ENCODE measurements around the gene GPC6.
"Not testable (repeated sequence)": the region's sequence is repeated elsewhere in the genome, so short reads cannot be mapped to it uniquely, and the experiment has no call there.

Gene GPC6

GRCh38 chr13:93318534-93319254, 92.1 kb downstream of the GPC6 start:
- no peak for DNase-seq (ENCODE audit: low read depth in 2 of 2)

- no peak for DNase-seq (ENCODE audit: low read depth in 2 of 2)
Measured at GRCh38 chr13:93320942-93321341, 94.3 kb downstream of the GPC6 start.

GRCh38 chr13:93323880-93324279, 97.3 kb downstream of the GPC6 start:
- DNase-seq (ENCODE audit: low read depth in 2 of 2): not testable (repeated sequence)

GRCh38 chr13:93325303-93326233, 99.0 kb downstream of the GPC6 start:
- no peak for DNase-seq (ENCODE audit: low read depth in 2 of 2)

GRCh38 chr13:93326234-93326811, 99.7 kb downstream of the GPC6 start:
- DNase-seq (ENCODE audit: low read depth in 2 of 2): no peak

- no peak for DNase-seq (ENCODE audit: low read depth in 2 of 2)
Measured at GRCh38 chr13:93328943-93329342, 102.3 kb downstream of the GPC6 start.

- no peak for DNase-seq (ENCODE audit: low read depth in 2 of 2)
Measured at GRCh38 chr13:93336728-93337127, 110.1 kb downstream of the GPC6 start.

GRCh38 chr13:93338030-93338429, 111.4 kb downstream of the GPC6 start:
- no peak for DNase-seq (ENCODE audit: low read depth in 2 of 2)

- no peak for DNase-seq (ENCODE audit: low read depth in 2 of 2)
Measured at GRCh38 chr13:93338906-93339305, 112.3 kb downstream of the GPC6 start.

- DNase-seq (ENCODE audit: low read depth in 2 of 2): no peak
Measured at GRCh38 chr13:93339550-93339949, 112.9 kb downstream of the GPC6 start.

- DNase-seq (ENCODE audit: low read depth in 2 of 2): no peak
Measured at GRCh38 chr13:93341517-93341916, 114.9 kb downstream of the GPC6 start.

- DNase-seq (ENCODE audit: low read depth in 2 of 2): no peak
Measured at GRCh38 chr13:93343097-93343496, 116.5 kb downstream of the GPC6 start.

- no peak for DNase-seq (ENCODE audit: low read depth in 2 of 2)
Measured at GRCh38 chr13:93344048-93344705, 117.6 kb downstream of the GPC6 start.

GRCh38 chr13:93345024-93345423, 118.4 kb downstream of the GPC6 start:
- no peak for DNase-seq (ENCODE audit: low read depth in 2 of 2)

- DNase-seq (ENCODE audit: low read depth in 2 of 2): no peak
Measured at GRCh38 chr13:93345770-93346169, 119.2 kb downstream of the GPC6 start.

- no peak for DNase-seq (ENCODE audit: low read depth in 2 of 2)
Measured at GRCh38 chr13:93352616-93353015, 126.0 kb downstream of the GPC6 start.

GRCh38 chr13:93355094-93355493, 128.5 kb downstream of the GPC6 start:
- no peak for DNase-seq (ENCODE audit: low read depth in 2 of 2)

GRCh38 chr13:93356469-93356868, 129.9 kb downstream of the GPC6 start:
- DNase-seq (ENCODE audit: low read depth in 2 of 2): no peak

- DNase-seq (ENCODE audit: low read depth in 2 of 2): no peak
Measured at GRCh38 chr13:93360021-93360420, 133.4 kb downstream of the GPC6 start.

- no peak for DNase-seq (ENCODE audit: low read depth in 2 of 2)
Measured at GRCh38 chr13:93361703-93362102, 135.1 kb downstream of the GPC6 start.

- DNase-seq (ENCODE audit: low read depth in 2 of 2): no peak
Measured at GRCh38 chr13:93364166-93364565, 137.6 kb downstream of the GPC6 start.

- DNase-seq (ENCODE audit: low read depth in 2 of 2): no peak
Measured at GRCh38 chr13:93368296-93368695, 141.7 kb downstream of the GPC6 start.
